Sigmoid colon (tissue), 7 donors: ENCODE data around the gene SAMHD1. TPM values are rescaled to one million over a fixed set of nuclear protein-coding genes. Genes with fewer than 3 reads are reported as not detected.

Experiments
- DNase-seq: peaks from one replicate; pipeline ENCODE4 v3.0.0-alpha.2; 2019
- H3K27ac ChIP-seq, 4 donors: fragments of 200-600 bp; sonication (generic); one replicate each; pipeline ENCODE4 v1.5.1; 2016 to 2019; ENCODE audit warnings: mild to moderate bottlenecking in 1 of 4
- H3K27me3 ChIP-seq, 3 donors: fragments of 200-600 bp; sonication (generic); one replicate each; pipeline ENCODE4 v1.5.1; 2019; ENCODE audit warnings: mild to moderate bottlenecking in 1 of 3
- H3K36me3 ChIP-seq, 4 donors: fragments of 200-600 bp; sonication (generic); one replicate each; pipeline ENCODE4 v1.5.1; 2016 to 2019
- H3K4me1 ChIP-seq, 4 donors: fragments of 200-600 bp; sonication (generic); one replicate each; pipeline ENCODE4 v1.5.1; 2017 to 2019
- H3K4me3 ChIP-seq, 4 donors: fragments of 200-600 bp; sonication (generic); one replicate each; pipeline ENCODE4 v1.5.1; 2017 to 2019; ENCODE audit warnings: mild to moderate bottlenecking in 2 of 4, moderate library complexity in 1 of 4
- H3K9me3 ChIP-seq, 4 donors: fragments of 200-600 bp in 3 of 4; sonication (generic) in 3 of 4; one replicate each; pipeline versions ENCODE4 v1.5.1 to v1.6.1; 2013 to 2019
- CTCF ChIP-seq, 4 experiments: fragments of 450-650 bp in 3 of 4; fragments of 200-600 bp in 1 of 4; IDR thresholded peaks; one replicate each; pipeline ENCODE4 v1.5.1; 2016 to 2019; ENCODE audit warnings: antibody characterized with exemption in 4 of 4, mild to moderate bottlenecking in 3 of 4, moderate library complexity in 2 of 4
- EP300 ChIP-seq, 4 donors: sonication (generic); formaldehyde crosslinking; IDR thresholded peaks; one replicate each; pipeline ENCODE4 v1.6.1; 2017; ENCODE audit warnings: antibody characterized with exemption in 4 of 4
- POLR2A ChIP-seq, 2 donors: fragments of 450-650 bp; IDR thresholded peaks; one replicate each; pipeline ENCODE4 v1.6.1; 2016; ENCODE audit warnings: antibody characterized with exemption in 2 of 2, mild to moderate bottlenecking in 2 of 2, moderate library complexity in 2 of 2
- POLR2AphosphoS5 ChIP-seq, 4 donors: sonication (generic); formaldehyde crosslinking; IDR thresholded peaks; one replicate each; pipeline ENCODE4 v1.6.1; 2017; ENCODE audit warnings: antibody characterized with exemption in 4 of 4
- WGBS, 2 donors: extraction: QIAGEN DNeasy Blood & Tissue Kit; methylation state at CpG; one replicate each; pipeline ENCODE4 v1.1.7; 2013; 5-methylcytosine and 5-hydroxymethylcytosine counted together
- intact Hi-C: fragments of 100-400 bp; cut with DNase I; formaldehyde crosslinking; loops from one replicate; pipeline ENCODE4 v1.15.1; 2023
- polyA plus RNA-seq, 3 donors: library from polyadenylated mRNA; stranded (reverse); fragments of 200-250 nt; gene quantifications; one replicate each; pipeline ENCODE4 v1.2.3, GENCODE V29; 2013
- total RNA-seq, 4 donors: library from RNA; depleted of rRNA; stranded (reverse); fragments of >200 nt; gene quantifications; one replicate each; pipeline ENCODE4 v1.1.0, GENCODE V29; 2016
- donor health status: healthy with polysubstance abuse.
- donor health status: Bipolar disorder and iron deficiency.
- donor health status: healthy.

SAMHD1 gene
- total and polyA plus RNA-seq, 7 donors = 27.0 to 179 (median 89.6) TPM

- Histone ChIP-seq H3K27ac (peak overlapping the region in 1 of 4 donors; percentile 5), H3K27me3 (no peaks in the 10 kb centered on the region), H3K9me3 (no peaks in the 10 kb centered on the region), H3K36me3 (peaks cover 0 to 79% (median 26%) of the 10 kb centered on the region in 4 donors), H3K4me1 (no peaks in the 10 kb centered on the region), H3K4me3 (no peak overlapping the region)
- intact Hi-C loops = no loop called here
- DNase-seq = no peak
- TF ChIP-seq CTCF (IDR thresholded peaks at IDR 0.05) (no peak), EP300 (IDR thresholded peaks at IDR 0.05) (no peak), POLR2AphosphoS5 (IDR thresholded peaks at IDR 0.05) (no peak), POLR2A (IDR thresholded peaks at IDR 0.05) (no peak)
- WGBS, 2 donors = 87% methylated on average over 6 of the region's 6 CpGs
Observed at GRCh38 chr20:36929290-36929689, 22.2 kb downstream of the SAMHD1 start.

GRCh38 chr20:36927704-36928103, 23.8 kb downstream of the SAMHD1 start:
- Histone ChIP-seq H3K27ac (no peak overlapping the region), H3K4me1 (no peaks in the 10 kb centered on the region), H3K27me3 (no peaks in the 10 kb centered on the region), H3K36me3 (peaks cover 0 to 70% (median 23%) of the 10 kb centered on the region in 4 donors), H3K4me3 (no peak overlapping the region), H3K9me3 (no peaks in the 10 kb centered on the region)
- intact Hi-C loops = no loop called here
- TF ChIP-seq CTCF (IDR thresholded peaks at IDR 0.05) (no peak), POLR2A (IDR thresholded peaks at IDR 0.05) (no peak), EP300 (IDR thresholded peaks at IDR 0.05) (no peak)
- 91 to 94% methylated on average over 1 of the region's 1 CpG for WGBS, 2 donors
- no peak for DNase-seq

- Histone ChIP-seq H3K36me3 (peaks cover 0 to 72% (median 23%) of the 10 kb centered on the region in 4 donors), H3K27me3 (no peaks in the 10 kb centered on the region), H3K27ac (no peak overlapping the region), H3K4me1 (no peaks in the 10 kb centered on the region), H3K4me3 (no peak overlapping the region), H3K9me3 (no peaks in the 10 kb centered on the region)
- intact Hi-C loops = no loop called here
- WGBS, 2 donors = 85 to 87% methylated on average over 6 of the region's 6 CpGs
- TF ChIP-seq EP300 (IDR thresholded peaks at IDR 0.05) (no peak), CTCF (IDR thresholded peaks at IDR 0.05) (no peak), POLR2AphosphoS5 (IDR thresholded peaks at IDR 0.05) (no peak), POLR2A (IDR thresholded peaks at IDR 0.05) (no peak)
- no peak for DNase-seq
Observed at GRCh38 chr20:36926653-36927200, 24.8 kb downstream of the SAMHD1 start.

- TF ChIP-seq EP300 (IDR thresholded peaks at IDR 0.05) (no peak), CTCF (IDR thresholded peaks at IDR 0.05) (no peak), POLR2A (IDR thresholded peaks at IDR 0.05) (no peak), POLR2AphosphoS5 (IDR thresholded peaks at IDR 0.05) (no peak)
- no peaks in the 10 kb centered on the region for H3K27me3 ChIP-seq
- DNase-seq = no peak
- H3K4me3 ChIP-seq = no peak overlapping the region
- H3K36me3 ChIP-seq = peaks cover 0 to 71% (median 19%) of the 10 kb centered on the region in 4 donors
- intact Hi-C loops = no loop called here
- no peaks in the 10 kb centered on the region for H3K9me3 ChIP-seq
- no peak overlapping the region for H3K27ac ChIP-seq
- WGBS, 2 donors = 87 to 88% methylated on average over 2 of the region's 2 CpGs
- H3K4me1 ChIP-seq = no peaks in the 10 kb centered on the region
Observed at GRCh38 chr20:36925234-36925633, 26.3 kb downstream of the SAMHD1 start.
